K562 (cell line): Measurements from ENCODE around the gene CCDC70. TPM values are rescaled to one million over a fixed set of nuclear protein-coding genes. Genes with fewer than 3 reads are reported as not detected.

Experiments used
- ATAC-seq: fragments of 200-7000 bp; cut with Tn5 transposase; 3 replicates; pipeline ENCODE4 v1.9.1; 2020; ENCODE audit warnings: moderate library complexity
- BruUV-seq: library from RNA; stranded (reverse); fragments of 400-500 nt; replicated peaks from 2 replicates; lab custom pipeline; 2021; lab: Mats Ljungman, UMichigan
- CTCF ChIA-PET: fragments of 300-600 bp; formaldehyde crosslinking; extraction: SDS; loops from one replicate; lab custom pipeline; 2021; ENCODE audit warnings: low intra/inter-chr PET ratio; lab: Yijun Ruan, JAX
- POLR2A ChIA-PET: fragments of 300-600, 350-650 bp; sonication (Branson Sonifier 250); formaldehyde crosslinking; extraction: SDS; loops from one replicate; lab custom pipeline; 2021; ENCODE audit warnings: antibody characterized with exemption, inconsistent platforms; lab: Yijun Ruan, JAX
- DNase-seq, 4 experiments: peaks; one replicate each; pipeline versions ENCODE4 v3.0.0 to v3.0.0-alpha.2; 2011 to 2018; ENCODE audit warnings: low spot score in 3 of 4, mixed read lengths in 3 of 4; ENCODE audit errors: extremely low read depth in 1 of 4
- FAIRE-seq: peaks from 2 replicates; lab custom pipeline; 2011; peaks lifted over from hg19 to GRCh38; lab: Jason Lieb, UNC
- H2AFZ ChIP-seq: 2 replicates; pipeline ENCODE4 v1.6.0; 2011; ENCODE audit warnings: low read depth, low read length, control low read depth, inconsistent platforms
- H3K27ac ChIP-seq: fragments of 200-600 bp; 3 replicates; pipeline ENCODE4 v1.8.0; 2011; ENCODE audit warnings: low read depth, mild to moderate bottlenecking, control low read depth, inconsistent platforms, low read length, moderate library complexity, mixed read lengths; ENCODE audit errors: extremely low read depth
- H3K27me3 ChIP-seq, 2 experiments: fragments of 300-600 bp in 1 of 2; 2 replicates in 1 of 2; 3 replicates in 1 of 2; pipeline versions ENCODE4 v1.6.0 to v1.8.0; 2011; ENCODE audit warnings: inconsistent platforms in 2 of 2, low read length in 2 of 2, mild to moderate bottlenecking in 1 of 2, mixed read lengths in 1 of 2, moderate library complexity in 1 of 2; ENCODE audit not compliant: control insufficient read depth in 2 of 2, insufficient read depth in 2 of 2
- H3K36me3 ChIP-seq: fragments of 300-600 bp; 3 replicates; pipeline ENCODE4 v1.8.0; 2011; ENCODE audit warnings: mild to moderate bottlenecking, low read length, inconsistent platforms; ENCODE audit not compliant: control insufficient read depth, insufficient read depth
- H3K4me1 ChIP-seq, 2 experiments: fragments of 200-600 bp in 1 of 2; replicated peaks in 1 of 2; 2 replicates in 1 of 2; 3 replicates in 1 of 2; pipeline versions ENCODE4 v1.5.1 to v1.8.0; 2011; ENCODE audit warnings: inconsistent platforms in 2 of 2, low read length in 2 of 2, mild to moderate bottlenecking in 1 of 2, mixed read lengths in 1 of 2, moderate library complexity in 1 of 2; ENCODE audit not compliant: control insufficient read depth in 2 of 2, insufficient read depth in 2 of 2
- H3K4me2 ChIP-seq: 2 replicates; pipeline ENCODE4 v1.6.1; 2011; ENCODE audit warnings: low read length, control low read depth, inconsistent platforms, mixed read lengths; ENCODE audit not compliant: insufficient read depth
- H3K4me3 ChIP-seq: fragments of 200-600 bp; sonication (generic), shearing (Covaris generic); 2 replicates; pipeline ENCODE4 v1.5.1; 2016; ENCODE audit warnings: control low read depth, inconsistent platforms
- H3K79me2 ChIP-seq: fragments of 200-600 bp; 3 replicates; pipeline ENCODE4 v1.8.0; 2011; ENCODE audit warnings: low read length, inconsistent platforms; ENCODE audit not compliant: control insufficient read depth, insufficient read depth
- H3K9ac ChIP-seq, 2 experiments: 2 replicates each; pipeline versions ENCODE4 v1.6.0 to v1.6.1; 2011; ENCODE audit warnings: low read depth in 2 of 2, low read length in 2 of 2, control low read depth in 1 of 2, inconsistent platforms in 1 of 2, mild to moderate bottlenecking in 1 of 2, mixed read lengths in 1 of 2; ENCODE audit not compliant: insufficient read depth in 1 of 2
- H3K9me1 ChIP-seq: one replicate; pipeline ENCODE4 v1.6.0; 2011; ENCODE audit warnings: inconsistent platforms, mild to moderate bottlenecking, low read length, moderate library complexity; ENCODE audit not compliant: control insufficient read depth, insufficient read depth
- H3K9me3 ChIP-seq: replicated peaks from 2 replicates; pipeline ENCODE4 v1.5.1; 2011; ENCODE audit warnings: low read depth, low read length, inconsistent platforms; ENCODE audit not compliant: control insufficient read depth, insufficient read depth
- H4K20me1 ChIP-seq: replicated peaks from 2 replicates; pipeline ENCODE4 v1.6.1; 2011; ENCODE audit warnings: low read length, inconsistent platforms, mixed read lengths; ENCODE audit not compliant: control insufficient read depth, insufficient read depth
- KHSRP ChIP-seq: fragments of 450-650 bp; IDR thresholded peaks from 2 replicates; pipeline ENCODE4 v1.6.1; 2017
- NFE2 ChIP-seq: IDR thresholded peaks from 2 replicates; pipeline ENCODE4 v1.6.1; 2014; ENCODE audit warnings: antibody characterized with exemption, low read depth
- PHB2 ChIP-seq: fragments of 450-650 bp; IDR thresholded peaks from 2 replicates; pipeline ENCODE4 v1.6.1; 2017; ENCODE audit warnings: low read depth
- PML ChIP-seq: IDR thresholded peaks from 2 replicates; pipeline ENCODE4 v1.6.1; 2012; ENCODE audit warnings: low read length, inconsistent platforms
- PTTG1 ChIP-seq: fragments of 450-650 bp; IDR thresholded peaks from 2 replicates; pipeline ENCODE4 v1.6.1; 2016; ENCODE audit warnings: low read depth, mild to moderate bottlenecking, missing genetic modification characterization, missing compliant biosample characterization
- RHOXF2B ChIP-seq: fragments of 250-450 bp; sonication (Bioruptor Pico); conservative IDR thresholded peaks from 2 replicates; pipeline ENCODE4 v1.5.1; 2021
- SAP30 ChIP-seq: fragments of 200-600 bp; sonication (generic); IDR thresholded peaks from 2 replicates; pipeline ENCODE4 v1.6.1; 2012; ENCODE audit warnings: borderline replicate concordance, low read depth, mild to moderate bottlenecking, moderate library complexity, low read length, control low read depth, inconsistent platforms; ENCODE audit not compliant: insufficient read depth, poor library complexity, severe bottlenecking
- ZFX ChIP-seq: sonication (generic); formaldehyde crosslinking; IDR thresholded peaks from 2 replicates; pipeline ENCODE4 v1.8.0; 2022; ENCODE audit warnings: mild to moderate bottlenecking, missing genetic modification reagents, moderate library complexity
- WGBS: fragments of 100-300 bp; shearing (Covaris generic); methylation state at CpG from one replicate; pipeline ENCODE4 v1.1.6; 2016; ENCODE audit warnings: low coverage, mixed read lengths; ENCODE audit not compliant: insufficient coverage; ENCODE audit errors: missing lambda C conversion rate; 5-methylcytosine and 5-hydroxymethylcytosine counted together
- in situ Hi-C: fragments of 300-500 bp; cut with MboI; formaldehyde crosslinking; loops from 4 replicates; pipeline ENCODE4 v1.15.0; 2018; ENCODE audit warnings: inconsistent platforms, mixed read lengths
- intact Hi-C: fragments of 100-400 bp; cut with micrococcal nuclease; formaldehyde crosslinking; loops from 2 replicates; pipeline ENCODE4 v1.14.2; 2022
- polyA plus RNA-seq, 8 experiments: library from polyadenylated mRNA; depleted of rRNA in 4 of 8; stranded (reverse) in 5 of 8; unstranded in 3 of 8; fragments of >200 nt; fragmentation: Nextera tagmentation in 2 of 8; fragmentation: Illumina TruSeq in 1 of 8; extraction: Ambion mirVana in 2 of 8; extraction: Trizol in 1 of 8; gene quantifications; 2 replicates each; pipeline versions ENCODE4 v1.2.1 to v1.2.3, GENCODE V29; 2011 to 2014; ENCODE audit warnings: inconsistent platforms in 1 of 8, missing spikeins in 1 of 8
- total RNA-seq, 7 experiments: library from RNA; depleted of rRNA in 6 of 7; stranded (reverse); fragments of >200 nt in 6 of 7; fragmentation: Illumina TruSeq in 2 of 7; extraction: Trizol in 2 of 7; gene quantifications; 2 replicates each; pipeline versions ENCODE4 v1.2.1 to v1.2.3, GENCODE V29; 2011 to 2021; ENCODE audit warnings: low replicate concordance in 1 of 7
- TF ChIP-seq, protein P1 (sequence below): fragments of 450-650 bp; formaldehyde crosslinking; IDR thresholded peaks from 2 replicates; pipeline ENCODE4 v1.4.0; 2020; ENCODE audit warnings: mild to moderate bottlenecking
- TF ChIP-seq, protein P2 (sequence below): fragments of 450-650 bp; IDR thresholded peaks from 2 replicates; pipeline ENCODE4 v1.6.1; 2016
- TF ChIP-seq, protein P3 (sequence below): IDR thresholded peaks from 2 replicates; pipeline ENCODE4 v1.6.1; 2011; ENCODE audit warnings: borderline replicate concordance, low read depth, mild to moderate bottlenecking, moderate library complexity, low read length; ENCODE audit not compliant: insufficient read depth, poor library complexity, severe bottlenecking

CCDC70 gene
- total and polyA plus RNA-seq, 9 of the 15 experiments (the other 6 are each of a cell fraction or from before 2014, with no cell fraction given), result not detected

DNA sequence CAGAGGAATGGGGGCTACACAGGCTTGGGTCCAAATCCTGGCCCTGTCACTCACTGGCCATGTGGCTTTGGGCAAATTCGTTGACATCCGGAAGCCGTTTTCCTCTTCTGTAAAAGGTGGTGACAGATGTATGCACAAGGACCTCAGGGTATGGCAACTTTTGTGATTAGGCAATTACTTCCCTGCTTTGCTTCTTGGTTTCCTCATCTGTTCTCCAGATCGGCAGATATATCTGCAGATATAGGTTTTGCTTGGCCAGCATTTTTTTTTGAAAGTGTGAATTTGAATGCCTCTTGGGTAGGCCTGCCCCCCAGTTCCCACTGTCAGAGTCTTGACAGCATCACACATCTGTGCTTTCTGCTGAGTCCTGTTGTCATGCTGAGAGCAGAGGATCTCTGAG, 34.5 kb upstream of the CCDC70 start (continued):
- TF ChIP-seq, protein P1, sequence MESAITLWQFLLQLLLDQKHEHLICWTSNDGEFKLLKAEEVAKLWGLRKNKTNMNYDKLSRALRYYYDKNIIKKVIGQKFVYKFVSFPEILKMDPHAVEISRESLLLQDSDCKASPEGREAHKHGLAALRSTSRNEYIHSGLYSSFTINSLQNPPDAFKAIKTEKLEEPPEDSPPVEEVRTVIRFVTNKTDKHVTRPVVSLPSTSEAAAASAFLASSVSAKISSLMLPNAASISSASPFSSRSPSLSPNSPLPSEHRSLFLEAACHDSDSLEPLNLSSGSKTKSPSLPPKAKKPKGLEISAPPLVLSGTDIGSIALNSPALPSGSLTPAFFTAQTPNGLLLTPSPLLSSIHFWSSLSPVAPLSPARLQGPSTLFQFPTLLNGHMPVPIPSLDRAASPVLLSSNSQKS (CRISPR knock-in tag), result no peak
- TF ChIP-seq PML (no peak), RHOXF2B (CRISPR knock-in tag) (no peak), ZFX (CRISPR knock-in tag) (no peak), PTTG1 (tag) (no peak)
- TF ChIP-seq, protein P2, sequence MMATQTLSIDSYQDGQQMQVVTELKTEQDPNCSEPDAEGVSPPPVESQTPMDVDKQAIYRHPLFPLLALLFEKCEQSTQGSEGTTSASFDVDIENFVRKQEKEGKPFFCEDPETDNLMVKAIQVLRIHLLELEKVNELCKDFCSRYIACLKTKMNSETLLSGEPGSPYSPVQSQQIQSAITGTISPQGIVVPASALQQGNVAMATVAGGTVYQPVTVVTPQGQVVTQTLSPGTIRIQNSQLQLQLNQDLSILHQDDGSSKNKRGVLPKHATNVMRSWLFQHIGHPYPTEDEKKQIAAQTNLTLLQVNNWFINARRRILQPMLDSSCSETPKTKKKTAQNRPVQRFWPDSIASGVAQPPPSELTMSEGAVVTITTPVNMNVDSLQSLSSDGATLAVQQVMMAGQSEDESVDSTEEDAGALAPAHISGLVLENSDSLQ, result 0 out of 2 replicates have a peak, but pooled peaks have one; percentile 18

DNA sequence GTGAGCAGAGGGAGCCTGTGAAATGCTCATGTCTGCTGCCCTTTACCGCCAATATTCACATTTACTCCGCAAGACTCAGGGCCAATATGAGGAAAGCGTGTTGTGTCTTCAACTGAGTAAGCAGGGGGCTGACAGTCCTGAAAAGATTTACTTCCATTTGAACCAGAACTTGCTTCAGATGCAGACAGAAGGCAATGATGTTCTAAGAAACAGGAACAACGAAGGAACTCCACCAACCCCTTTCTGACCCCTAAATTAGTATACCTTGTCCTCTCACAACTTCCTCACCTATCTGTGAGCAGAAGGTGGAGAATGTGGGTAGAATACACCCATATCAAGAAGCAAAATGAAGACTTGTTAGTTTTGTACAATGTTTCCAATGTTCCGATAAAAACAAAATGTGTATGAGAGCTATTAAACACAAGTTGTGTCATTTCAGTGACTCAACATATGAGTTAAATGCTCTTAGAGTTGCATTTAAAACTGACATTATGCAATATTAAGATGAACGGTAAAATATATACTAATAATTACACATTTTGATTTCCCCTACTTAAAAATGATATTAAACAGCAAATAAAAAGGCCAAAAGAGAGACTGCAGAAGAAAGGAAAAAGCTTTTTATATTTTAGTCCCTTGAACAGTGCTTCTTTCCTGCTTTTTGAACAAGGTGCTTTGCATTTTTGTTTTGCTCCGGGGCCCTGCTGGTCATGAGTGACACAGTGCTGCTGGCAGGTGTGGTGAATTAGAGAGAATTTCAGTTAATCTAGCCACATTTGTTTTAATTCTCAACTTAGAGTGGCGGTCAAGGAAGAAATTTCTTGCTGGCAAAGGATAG, 32.8 kb upstream of the CCDC70 start:
- ChIA-PET POLR2A (interaction anchor here (0.7 kb wide), 1 partner anchor 24 kb away, joined by 3 read pairs; no protein-coding TSS in a partner anchor), CTCF (no interaction called here)
- no peaks in the 10 kb centered on the region for H3K9me3 ChIP-seq
- no peaks in the 10 kb centered on the region for H3K36me3 ChIP-seq
- no peak overlapping the region for H3K4me3 ChIP-seq
- intact Hi-C loops (no loop called here), in situ Hi-C loops (loop anchor here (10.0 kb wide), 1 partner anchor 296 kb away; the partner anchor contains the start of gene NEK5)
- H3K4me2 ChIP-seq, result no peak overlapping the region
- no TSS peak for BruUV-seq
- H3K9me1 ChIP-seq, result no peaks in the 10 kb centered on the region
- H3K27ac ChIP-seq, result no peak overlapping the region
- H3K4me1 ChIP-seq, result no peaks in the 10 kb centered on the region; a peak in 1 of 5 replicates
- TF ChIP-seq PHB2, result no peak
- no peak for TF ChIP-seq NFE2
- TF ChIP-seq, protein P3, sequence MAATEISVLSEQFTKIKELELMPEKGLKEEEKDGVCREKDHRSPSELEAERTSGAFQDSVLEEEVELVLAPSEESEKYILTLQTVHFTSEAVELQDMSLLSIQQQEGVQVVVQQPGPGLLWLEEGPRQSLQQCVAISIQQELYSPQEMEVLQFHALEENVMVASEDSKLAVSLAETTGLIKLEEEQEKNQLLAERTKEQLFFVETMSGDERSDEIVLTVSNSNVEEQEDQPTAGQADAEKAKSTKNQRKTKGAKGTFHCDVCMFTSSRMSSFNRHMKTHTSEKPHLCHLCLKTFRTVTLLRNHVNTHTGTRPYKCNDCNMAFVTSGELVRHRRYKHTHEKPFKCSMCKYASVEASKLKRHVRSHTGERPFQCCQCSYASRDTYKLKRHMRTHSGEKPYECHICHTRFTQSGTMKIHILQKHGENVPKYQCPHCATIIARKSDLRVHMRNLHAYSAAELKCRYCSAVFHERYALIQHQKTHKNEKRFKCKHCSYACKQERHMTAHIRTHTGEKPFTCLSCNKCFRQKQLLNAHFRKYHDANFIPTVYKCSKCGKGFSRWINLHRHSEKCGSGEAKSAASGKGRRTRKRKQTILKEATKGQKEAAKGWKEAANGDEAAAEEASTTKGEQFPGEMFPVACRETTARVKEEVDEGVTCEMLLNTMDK, result no peak
- TF ChIP-seq SAP30, result no peak
- TF ChIP-seq KHSRP, result no peak
- peaks cover 2 to 33% of the 10 kb centered on the region in 2 experiments; a peak in 3 of 5 replicates for H3K27me3 ChIP-seq
- WGBS, result 28% methylated on average over 8 of the region's 8 CpGs
- H2AFZ ChIP-seq, result no peak overlapping the region
- H3K79me2 ChIP-seq, result no peaks in the 10 kb centered on the region
- DNase-seq (no peak), FAIRE-seq (no peak), ATAC-seq (no peak)
- H4K20me1 ChIP-seq, result no peaks in the 10 kb centered on the region
- H3K9ac ChIP-seq, result no peak overlapping the region
